PC-9 (cell line): Measurements from ENCODE around the gene MST1. TPM values are rescaled to one million over a fixed set of nuclear protein-coding genes. Genes with fewer than 3 reads are reported as not detected.

Experiments
- BruUV-seq: library from RNA; stranded (reverse); fragments of 400-500 nt; replicated peaks from 2 replicates; lab custom pipeline; 2021; lab: Mats Ljungman, UMichigan
- CTCF ChIA-PET: fragments of 300-600 bp; sonication (Branson Sonifier 250); formaldehyde crosslinking; loops from one replicate; lab custom pipeline; 2022; ENCODE audit warnings: antibody characterized with exemption; lab: Charles Lee
- POLR2A ChIA-PET: fragments of 300-600 bp; sonication (Branson Sonifier 250); formaldehyde crosslinking; loops from one replicate; lab custom pipeline; 2022; ENCODE audit warnings: antibody characterized with exemption; ENCODE audit not compliant: unreplicated experiment; lab: Charles Lee
- DNase-seq, 2 experiments: peaks; one replicate each; pipeline versions ENCODE4 v3.0.0 to v3.0.0-alpha.2; 2015 to 2022; ENCODE audit warnings: mixed read lengths in 1 of 2
- H2AFZ ChIP-seq: fragments of 200-600 bp; sonication (generic); 2 replicates; pipeline ENCODE4 v1.8.1; 2017; ENCODE audit warnings: antibody characterized with exemption
- H3F3A ChIP-seq: fragments of 200-600 bp; sonication (generic); 2 replicates; pipeline ENCODE4 v1.8.1; 2017; ENCODE audit warnings: antibody characterized with exemption, mild to moderate bottlenecking, low read depth; ENCODE audit not compliant: insufficient read depth
- H3K27ac ChIP-seq: fragments of 200-600 bp; sonication (generic); 2 replicates; pipeline ENCODE4 v1.6.1; 2016; ENCODE audit warnings: mixed run types
- H3K27me3 ChIP-seq: fragments of 200-600 bp; sonication (generic); 2 replicates; pipeline ENCODE4 v1.6.1; 2016; ENCODE audit warnings: low read depth, mixed run types; ENCODE audit not compliant: insufficient read depth
- H3K36me3 ChIP-seq: fragments of 200-600 bp; sonication (generic); 2 replicates; pipeline ENCODE4 v1.6.1; 2016; ENCODE audit warnings: low read depth, mixed run types
- H3K4me1 ChIP-seq: fragments of 200-600 bp; sonication (generic); replicated peaks from 2 replicates; pipeline ENCODE4 v1.6.1; 2016; ENCODE audit warnings: mixed run types; ENCODE audit not compliant: insufficient read depth
- H3K4me2 ChIP-seq: fragments of 200-600 bp; sonication (generic); 2 replicates; pipeline ENCODE4 v1.6.1; 2017; ENCODE audit warnings: mixed run types
- H3K4me3 ChIP-seq: fragments of 200-600 bp; sonication (generic); 2 replicates; pipeline ENCODE4 v1.6.1; 2016; ENCODE audit warnings: mixed run types
- H3K79me2 ChIP-seq: fragments of 200-600 bp; sonication (generic); 2 replicates; pipeline ENCODE4 v1.6.1; 2017; ENCODE audit warnings: low read depth, mixed run types
- H3K9me2 ChIP-seq: fragments of 200-600 bp; sonication (generic); 2 replicates; pipeline ENCODE4 v1.8.1; 2017; ENCODE audit warnings: mild to moderate bottlenecking; ENCODE audit not compliant: insufficient read depth
- H3K9me3 ChIP-seq: fragments of 200-600 bp; sonication (generic); 2 replicates; pipeline ENCODE4 v1.8.1; 2016; ENCODE audit warnings: low read depth; ENCODE audit not compliant: insufficient read depth
- H4K20me1 ChIP-seq: fragments of 200-600 bp; sonication (generic); 2 replicates; pipeline ENCODE4 v1.8.1; 2017; ENCODE audit not compliant: insufficient read depth
- CTCF ChIP-seq: fragments of 200-600 bp; sonication (generic); conservative IDR thresholded peaks from 2 replicates; pipeline ENCODE4 v1.6.1; 2017; ENCODE audit warnings: mixed run types, antibody characterized with exemption, mild to moderate bottlenecking, moderate library complexity
- EZH2 ChIP-seq: fragments of 200-600 bp; sonication (generic); IDR thresholded peaks from 2 replicates; pipeline ENCODE4 v1.8.0; 2017; ENCODE audit warnings: antibody characterized with exemption, low read depth
- intact Hi-C: fragments of 100-400 bp; cut with micrococcal nuclease; formaldehyde crosslinking; loops from one replicate; pipeline ENCODE4 v1.10.0; 2022; ENCODE audit not compliant: unreplicated experiment
- total RNA-seq: library from RNA; stranded (reverse); gene quantifications from 2 replicates; pipeline ENCODE4 v1.2.3, GENCODE V29; 2021

The MST1 gene
- total RNA-seq, 1 experiment from 2014 or later: 10.4 TPM

DNA sequence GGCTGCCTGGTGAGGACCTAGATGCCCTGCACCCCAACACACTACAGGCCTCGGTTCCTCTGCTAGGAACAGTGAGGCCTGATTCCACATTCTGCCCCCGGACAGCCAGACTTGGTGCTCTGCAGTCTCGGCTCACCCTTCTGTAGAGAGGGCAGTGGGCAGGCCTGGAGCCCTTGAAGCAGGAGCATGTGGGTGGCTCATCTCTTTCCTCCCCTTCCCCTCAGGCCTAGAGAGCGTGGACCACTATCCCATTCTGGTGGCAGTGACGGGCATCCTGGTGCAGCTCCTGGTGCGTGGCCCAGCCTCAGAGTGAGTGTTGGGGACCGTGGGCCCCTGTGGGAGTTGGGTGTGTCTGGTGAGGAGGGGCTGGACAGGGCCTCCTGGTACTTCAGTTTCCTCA lies 26.9 kb upstream of the MST1 start:
- Histone ChIP-seq H3K9me2 (no peaks in the 10 kb centered on the region), H3F3A (no peaks in the 10 kb centered on the region; the same call in 1 of the 2 replicates), H3K27me3 (no peaks in the 10 kb centered on the region), H3K9me3 (no peaks in the 10 kb centered on the region), H3K36me3 (no peaks in the 10 kb centered on the region), H3K79me2 (no peaks in the 10 kb centered on the region), H3K4me1 (no peaks in the 10 kb centered on the region), H4K20me1 (no peaks in the 10 kb centered on the region), H3K4me3 (no peak overlapping the region), H2AFZ (no peak overlapping the region), H3K4me2 (no peak overlapping the region), H3K27ac (no peak overlapping the region)
- no peak for TF ChIP-seq CTCF
- no TSS peak for BruUV-seq
- ChIA-PET CTCF (no interaction called here), POLR2A (no interaction called here)
- intact Hi-C loops: loop anchor here (10.0 kb wide), 1 partner anchor 389 kb away; no protein-coding TSS in a partner anchor
- no peak for DNase-seq

- CTCF ChIA-PET: no interaction called here
- Histone ChIP-seq H3F3A (peaks cover under 1% of the 10 kb centered on the region; the same call in 1 of the 2 replicates), H3K36me3 (no peaks in the 10 kb centered on the region), H3K9me3 (no peaks in the 10 kb centered on the region), H2AFZ (no peak overlapping the region), H3K4me1 (no peaks in the 10 kb centered on the region), H3K9me2 (no peaks in the 10 kb centered on the region), H3K79me2 (no peaks in the 10 kb centered on the region), H3K4me2 (no peak overlapping the region), H4K20me1 (no peaks in the 10 kb centered on the region), H3K27me3 (no peaks in the 10 kb centered on the region), H3K4me3 (no peak overlapping the region), H3K27ac (no peak overlapping the region)
- POLR2A ChIA-PET: no interaction called here
- no peak for DNase-seq
- intact Hi-C loops: loop anchor here (10.0 kb wide), 1 partner anchor 389 kb away; no protein-coding TSS in a partner anchor
- no peak for TF ChIP-seq CTCF
- TF ChIP-seq EZH2: no peak
- BruUV-seq: no TSS peak
These were observed 26.4 kb upstream of the MST1 start for GRCh38 chr3:49715611-49716121.

GRCh38 chr3:49714728-49715550 lies 25.7 kb upstream of the MST1 start:
- DNase-seq: no peak
- Histone ChIP-seq H3K4me2 (no peak overlapping the region), H2AFZ (no peak overlapping the region), H4K20me1 (no peaks in the 10 kb centered on the region), H3K4me3 (no peak overlapping the region), H3K36me3 (no peaks in the 10 kb centered on the region), H3K9me3 (no peaks in the 10 kb centered on the region), H3F3A (peaks cover 8% of the 10 kb centered on the region; the same call in 1 of the 2 replicates), H3K4me1 (no peaks in the 10 kb centered on the region), H3K9me2 (no peaks in the 10 kb centered on the region), H3K27ac (no peak overlapping the region), H3K27me3 (no peaks in the 10 kb centered on the region), H3K79me2 (no peaks in the 10 kb centered on the region)
- intact Hi-C loops: loop anchor here (10.0 kb wide), 1 partner anchor 390 kb away; no protein-coding TSS in a partner anchor
- TF ChIP-seq EZH2 (no peak), CTCF (no peak)
- POLR2A ChIA-PET: no interaction called here
- CTCF ChIA-PET: no interaction called here
- no TSS peak for BruUV-seq
